ENCODE measurements around the gene ACP2.

ACP2 gene

GRCh38 chr11:47268448-47269001, 19.9 kb upstream of the ACP2 start:
- DNase-seq, result no peak

GRCh38 chr11:47267876-47268275, 19.3 kb upstream of the ACP2 start:
- DNase-seq, result no peak

GRCh38 chr11:47264521-47264920, 15.9 kb upstream of the ACP2 start:
- no peak for DNase-seq

DNA sequence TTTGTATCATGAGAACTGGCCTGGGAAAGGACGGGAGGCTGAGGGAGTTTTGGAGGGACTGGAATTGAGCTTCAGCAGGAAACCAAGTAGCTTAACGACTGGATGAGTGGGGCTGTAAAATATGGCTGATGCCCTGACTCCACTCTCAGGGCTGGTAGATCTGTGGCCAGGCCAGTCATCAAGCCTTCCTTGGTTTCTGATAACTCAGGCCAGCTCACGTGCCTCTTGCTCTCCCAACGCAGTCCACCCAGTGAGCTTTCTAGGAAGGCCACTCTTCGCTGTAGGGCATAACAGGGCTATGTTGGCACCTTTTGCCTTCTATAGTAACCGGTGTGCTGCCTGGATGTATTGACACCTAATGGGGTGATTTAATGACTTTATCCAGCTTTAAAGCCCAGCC, 15.5 kb upstream of the ACP2 start:
- no peak for DNase-seq

DNA sequence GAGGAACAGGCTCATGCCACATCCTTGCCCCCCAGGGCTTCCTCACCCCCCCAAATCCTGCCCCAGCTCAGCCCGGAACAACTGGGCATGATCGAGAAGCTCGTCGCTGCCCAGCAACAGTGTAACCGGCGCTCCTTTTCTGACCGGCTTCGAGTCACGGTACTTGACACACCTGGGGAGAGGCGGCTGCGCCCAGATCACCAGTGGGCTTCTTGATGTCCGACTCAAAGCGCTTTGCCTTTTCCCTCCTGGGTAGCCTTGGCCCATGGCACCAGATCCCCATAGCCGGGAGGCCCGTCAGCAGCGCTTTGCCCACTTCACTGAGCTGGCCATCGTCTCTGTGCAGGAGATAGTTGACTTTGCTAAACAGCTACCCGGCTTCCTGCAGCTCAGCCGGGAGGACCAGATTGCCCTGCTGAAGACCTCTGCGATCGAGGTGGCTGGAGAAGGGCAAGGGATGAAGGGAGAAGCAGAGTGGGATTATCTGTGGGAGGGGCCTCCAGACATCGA, 12.7 kb upstream of the ACP2 start:
- no peak for DNase-seq

DNA sequence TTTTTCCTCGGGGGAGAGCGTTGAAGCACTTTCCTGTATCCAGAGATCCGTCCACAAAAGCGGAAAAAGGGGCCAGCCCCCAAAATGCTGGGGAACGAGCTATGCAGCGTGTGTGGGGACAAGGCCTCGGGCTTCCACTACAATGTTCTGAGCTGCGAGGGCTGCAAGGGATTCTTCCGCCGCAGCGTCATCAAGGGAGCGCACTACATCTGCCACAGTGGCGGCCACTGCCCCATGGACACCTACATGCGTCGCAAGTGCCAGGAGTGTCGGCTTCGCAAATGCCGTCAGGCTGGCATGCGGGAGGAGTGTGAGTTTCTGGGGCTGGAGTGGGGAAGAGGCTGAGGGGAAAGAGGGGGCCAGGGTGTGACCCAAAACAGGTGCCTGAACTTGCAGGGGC, 11.8 kb upstream of the ACP2 start:
- DNase-seq, result no peak

DNA sequence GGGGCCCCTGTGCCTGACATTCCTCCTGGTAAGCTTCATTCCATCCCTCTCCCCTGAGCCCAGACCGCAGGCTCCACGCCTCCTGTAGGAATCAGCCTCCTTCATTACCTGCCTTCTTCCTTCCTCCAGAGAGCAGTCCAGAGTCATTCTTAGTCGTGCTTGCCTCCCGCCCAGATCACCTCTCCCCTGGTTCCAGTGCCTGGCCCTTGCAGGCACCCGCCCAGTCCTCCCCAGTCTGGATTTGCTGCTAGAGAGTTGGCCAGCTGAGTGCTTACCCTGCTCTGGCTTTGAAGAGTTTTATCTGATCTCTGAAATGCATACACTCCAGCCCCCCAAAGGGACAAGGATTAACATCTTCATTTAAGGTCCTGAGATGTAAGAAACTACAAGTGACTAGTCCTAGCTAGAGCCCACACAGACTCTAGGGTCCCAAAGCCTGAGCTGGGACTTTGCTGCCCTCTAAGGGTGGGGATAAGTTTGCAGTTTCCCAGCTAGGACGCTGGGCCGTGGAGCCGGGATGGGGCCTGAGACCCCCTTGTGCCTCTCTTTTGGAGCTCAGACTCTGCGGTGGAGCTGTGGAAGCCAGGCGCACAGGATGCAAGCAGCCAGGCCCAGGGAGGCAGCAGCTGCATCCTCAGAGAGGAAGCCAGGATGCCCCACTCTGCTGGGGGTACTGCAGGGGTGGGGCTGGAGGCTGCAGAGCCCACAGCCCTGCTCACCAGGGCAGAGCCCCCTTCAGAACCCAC, 10.8 kb upstream of the ACP2 start:
- DNase-seq, result no peak

GRCh38 chr11:47258317-47258902, 9.8 kb upstream of the ACP2 start:
- no peak for DNase-seq

- DNase-seq, result no peak
These were observed 9.1 kb upstream of the ACP2 start, which contains the start of gene NR1H3 for GRCh38 chr11:47257517-47258316. Gene NR1H3 (plus strand): TSS chr11:47257996. CDS start chr11:47259217, 1,221 bp downstream.

- no peak for DNase-seq
These were observed 8.5 kb upstream of the ACP2 start for GRCh38 chr11:47257177-47257516.

GRCh38 chr11:47256374-47256773, 7.8 kb upstream of the ACP2 start:
- DNase-seq, result no peak

- DNase-seq, result no peak
These were observed 5.8 kb upstream of the ACP2 start for GRCh38 chr11:47254386-47254785.

- DNase-seq, result no peak
These were observed 5.0 kb upstream of the ACP2 start for GRCh38 chr11:47253660-47254059.

DNA sequence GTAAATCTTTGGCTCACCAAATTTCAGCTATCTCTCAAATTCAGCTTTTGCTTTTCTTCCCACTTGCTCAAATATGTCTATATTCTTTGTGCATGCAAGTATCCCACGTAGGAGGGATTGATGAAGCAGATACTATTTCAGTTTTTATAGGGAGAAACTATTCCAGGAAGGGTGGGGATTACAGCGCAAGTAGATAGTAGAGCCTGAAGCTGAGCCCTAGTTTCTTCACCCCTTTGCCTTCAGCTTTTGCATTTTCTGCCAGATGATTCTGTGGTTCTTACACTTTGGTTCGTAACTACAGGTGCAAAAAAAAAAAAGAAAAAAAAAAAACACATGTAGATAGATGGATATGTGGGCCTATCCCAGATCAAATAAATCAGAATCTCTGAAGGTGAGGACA, 3.1 kb upstream of the ACP2 start:
- DNase-seq, result no peak

GRCh38 chr11:47249378-47249715, 733 bp upstream of the ACP2 start:
- DNase-seq, result no peak

- no peak for DNase-seq
These were observed 330 bp downstream of the ACP2 start for GRCh38 chr11:47248304-47248663.

DNA sequence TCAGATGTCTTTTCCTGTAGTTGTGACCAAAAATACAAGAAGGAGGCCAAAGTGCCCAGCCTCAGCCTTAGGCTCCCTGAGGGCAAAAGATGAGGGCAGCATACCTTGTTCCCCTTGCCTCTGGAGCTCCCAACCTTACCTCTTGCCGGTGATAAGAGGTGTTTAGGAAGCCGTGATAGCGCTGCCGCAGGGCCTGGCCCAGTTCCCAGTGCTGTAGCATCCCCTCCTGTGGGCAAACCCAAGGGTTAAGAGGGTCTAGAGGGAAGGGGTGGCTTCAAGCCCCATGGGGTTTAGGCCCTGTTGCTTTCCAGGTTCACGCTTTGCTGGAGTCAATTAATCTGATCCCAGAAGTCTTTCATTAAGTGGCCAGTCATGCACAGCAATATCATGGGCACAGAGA, 1.1 kb downstream of the ACP2 start:
- DNase-seq, result no peak

DNA sequence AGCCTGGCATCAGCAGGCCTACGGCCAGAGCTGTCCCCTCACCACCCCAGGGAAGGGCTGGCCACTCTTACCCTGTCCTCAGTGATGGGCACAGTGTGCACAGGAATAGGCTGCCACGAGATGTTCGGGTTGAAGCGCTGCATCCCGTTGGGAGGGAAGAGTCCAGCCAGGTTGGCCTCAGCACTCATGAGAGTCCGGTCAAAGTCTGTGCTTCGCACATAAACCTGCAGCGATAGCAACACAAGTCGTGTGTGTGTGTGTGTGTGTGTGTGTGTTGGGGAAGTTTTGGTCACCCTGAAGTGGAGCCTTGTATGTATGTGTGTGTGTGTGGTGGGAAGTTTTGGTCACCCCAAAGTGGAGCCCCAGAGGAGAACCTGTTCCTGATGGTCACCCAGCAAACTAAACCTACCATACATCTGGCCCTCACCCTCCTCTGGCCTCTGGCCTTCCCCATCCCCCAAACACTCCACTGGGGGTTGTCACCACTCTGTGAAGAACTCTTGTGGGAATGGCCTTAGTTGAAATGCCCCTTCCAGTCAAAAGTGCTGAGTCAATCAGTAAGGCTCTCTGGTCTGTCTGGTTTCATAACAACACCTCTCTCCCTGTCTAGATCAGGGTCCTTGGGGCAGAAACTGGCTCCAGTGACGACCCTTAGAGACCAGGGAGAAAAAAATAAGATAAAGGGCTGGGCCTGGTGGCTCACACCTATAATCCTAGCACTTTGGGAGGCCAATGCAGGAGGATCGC, 2.8 kb downstream of the ACP2 start:
- DNase-seq, result no peak

DNA sequence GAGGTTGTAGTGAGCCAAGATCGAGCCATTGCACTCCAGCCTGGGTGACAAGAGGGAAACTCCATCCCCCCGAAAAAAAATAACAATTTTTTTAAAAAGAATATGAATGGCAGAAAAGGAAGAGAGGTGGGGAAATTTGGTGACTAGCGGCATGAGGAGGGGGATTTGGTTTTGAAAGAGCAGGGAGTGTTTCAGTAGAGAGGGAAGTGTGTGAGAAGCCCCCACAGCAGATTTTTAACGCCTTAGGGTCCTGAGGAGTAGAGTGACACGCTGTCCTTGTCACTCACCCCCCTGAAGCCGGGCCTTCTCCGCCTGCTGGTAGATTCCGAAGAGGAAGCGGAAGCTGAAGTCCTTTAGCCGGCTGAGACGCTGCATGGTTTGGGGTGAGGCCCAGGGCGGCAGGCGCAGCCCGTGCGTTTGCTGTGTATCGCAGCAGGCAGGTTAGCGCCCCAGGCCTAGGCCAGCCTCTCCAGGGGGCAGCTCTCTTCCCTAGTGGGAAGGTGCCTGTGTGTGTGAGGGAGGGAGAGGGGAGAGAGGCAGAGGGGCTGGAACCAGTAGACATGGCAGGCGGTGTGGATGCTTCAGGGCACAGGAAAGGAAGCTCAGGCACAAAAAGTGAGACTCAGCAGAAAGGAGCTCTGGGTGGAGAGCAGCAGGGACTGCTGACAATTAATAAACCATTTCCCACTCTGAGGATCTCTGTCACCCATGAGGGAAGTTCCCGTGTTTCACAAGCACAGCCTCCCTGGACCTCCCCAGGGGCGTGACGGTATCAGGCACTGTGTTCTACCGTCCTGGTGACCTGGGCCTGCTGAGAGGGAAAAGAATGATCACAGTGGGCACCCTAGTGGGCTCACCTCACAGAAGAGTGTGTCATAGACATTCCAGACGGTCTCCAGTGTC, 3.9 kb downstream of the ACP2 start:
- no peak for DNase-seq

- DNase-seq, result no peak
These were observed 5.2 kb downstream of the ACP2 start for GRCh38 chr11:47243454-47243853.

- no peak for DNase-seq
These were observed 5.9 kb downstream of the ACP2 start for GRCh38 chr11:47242596-47243192.

Measured in NCI-H1436 treated with DMSO at 0.1 percent for 48 hours (cell line).